Body of pancreas (tissue), 4 donors: ENCODE results near the gene C2CD4C. TPM values are rescaled to one million over a fixed set of nuclear protein-coding genes. Genes with fewer than 3 reads are reported as not detected.
"Not testable (repeated sequence)": the region's sequence is repeated elsewhere in the genome, so short reads cannot be mapped to it uniquely, and the experiment has no call there.

ENCODE experiments used
- ATAC-seq: fragments of 150-250 bp; one replicate; pipeline ENCODE4 v1.9.1; 2016
- DNase-seq, 4 donors: peaks; one replicate each; pipeline ENCODE4 v3.0.0-alpha.2; 2019
- H3K27ac ChIP-seq, 4 donors: fragments of 200-600 bp; sonication (generic); 1 replicate in 3 of 4; 2 replicates in 1 of 4; pipeline versions ENCODE4 v1.5.1 to v1.6.1; 2016 to 2019; ENCODE audit warnings: mild to moderate bottlenecking in 1 of 4, mixed read lengths in 1 of 4, moderate library complexity in 1 of 4
- H3K27me3 ChIP-seq, 2 donors: fragments of 200-600 bp; sonication (generic); one replicate each; pipeline ENCODE4 v1.6.0; 2016; ENCODE audit warnings: mild to moderate bottlenecking in 1 of 2
- H3K36me3 ChIP-seq, 2 donors: fragments of 200-600 bp; sonication (generic); replicated peaks in 1 of 2; 2 replicates each; pipeline ENCODE4 v1.5.1; 2016; ENCODE audit warnings: low read depth in 2 of 2; ENCODE audit not compliant: insufficient read depth in 1 of 2
- H3K4me1 ChIP-seq: fragments of 200-600 bp; sonication (generic); one replicate; pipeline ENCODE4 v1.6.0; 2016
- H3K4me3 ChIP-seq, 2 donors: fragments of 200-600 bp; sonication (generic); 1 replicate in 1 of 2; 2 replicates in 1 of 2; pipeline ENCODE4 v1.5.1; 2016 to 2019
- H3K9me3 ChIP-seq, 3 donors: fragments of 200-600 bp; sonication (generic); 1 replicate in 2 of 3; 2 replicates in 1 of 3; pipeline ENCODE4 v1.5.1; 2016
- CTCF ChIP-seq, 7 experiments: fragments of 450-650 bp in 4 of 7; fragments of 200-600 bp in 3 of 7; sonication (generic) in 3 of 7; IDR thresholded peaks; one replicate each; pipeline ENCODE4 v1.5.1; 2016 to 2019; ENCODE audit warnings: antibody characterized with exemption in 7 of 7
- POLR2A ChIP-seq, 3 donors: fragments of 450-650 bp; IDR thresholded peaks; one replicate each; pipeline ENCODE4 v1.6.1; 2016; ENCODE audit warnings: antibody characterized with exemption in 3 of 3, mild to moderate bottlenecking in 2 of 3
- WGBS, 2 donors: methylation state at CpG; one replicate each; pipeline ENCODE4 v1.1.5; 2017; 5-methylcytosine and 5-hydroxymethylcytosine counted together
- intact Hi-C: fragments of 100-400 bp; cut with DNase I; formaldehyde crosslinking; loops from one replicate; pipeline ENCODE4 v1.15.1; 2023
- total RNA-seq, 2 donors: library from RNA; depleted of rRNA; stranded (reverse); fragments of >200 nt; gene quantifications; one replicate each; pipeline ENCODE4 v1.1.0, GENCODE V29; 2016

Gene C2CD4C
- total RNA-seq, 2 donors from 2014 or later: 0.33 to 1.8 TPM

- H3K9me3 ChIP-seq: no peaks in the 10 kb centered on the region
- intact Hi-C loops: no loop called here
- ATAC-seq: no peak
- TF ChIP-seq CTCF (IDR thresholded peaks at IDR 0.05): peak in 1 of 7 experiments; percentile 9
- no peak for TF ChIP-seq POLR2A (IDR thresholded peaks at IDR 0.05)
- peak in 1 of 4 donors; percentile 9 for DNase-seq
- no peaks in the 10 kb centered on the region for H3K27me3 ChIP-seq
- 41% methylated on average over 14 to 19 of the region's 21 CpGs for WGBS, 2 donors
- H3K36me3 ChIP-seq: no peaks in the 10 kb centered on the region
- H3K4me3 ChIP-seq: no peak overlapping the region
- H3K4me1 ChIP-seq: no peaks in the 10 kb centered on the region
- no peak overlapping the region for H3K27ac ChIP-seq
Observed at GRCh38 chr19:389255-389934, 19.6 kb downstream of the C2CD4C start.

- DNase-seq (no peak), ATAC-seq (no peak)
- WGBS, 2 donors: 69 to 71% methylated on average over 15 to 17 of the region's 17 CpGs
- Histone ChIP-seq H3K4me1 (no peaks in the 10 kb centered on the region), H3K4me3 (no peak overlapping the region), H3K9me3 (no peaks in the 10 kb centered on the region), H3K27me3 (peaks cover 0 to 4% of the 10 kb centered on the region in 2 donors), H3K36me3 (no peaks in the 10 kb centered on the region), H3K27ac (no peak overlapping the region)
- TF ChIP-seq CTCF (IDR thresholded peaks at IDR 0.05) (no peak), POLR2A (IDR thresholded peaks at IDR 0.05) (no peak)
- intact Hi-C loops: no loop called here
Observed at GRCh38 chr19:388691-389090, 20.3 kb downstream of the C2CD4C start.

- peaks cover 0 to 6% of the 10 kb centered on the region in 2 donors for H3K27me3 ChIP-seq
- H3K4me3 ChIP-seq: no peak overlapping the region
- TF ChIP-seq POLR2A (IDR thresholded peaks at IDR 0.05): no peak
- H3K27ac ChIP-seq: no peak overlapping the region
- H3K9me3 ChIP-seq: no peaks in the 10 kb centered on the region
- 40 to 54% methylated on average over 8 to 11 of the region's 21 CpGs for WGBS, 2 donors
- H3K4me1 ChIP-seq: no peaks in the 10 kb centered on the region
- intact Hi-C loops: no loop called here
- no peak for ATAC-seq
- no peak for DNase-seq
- H3K36me3 ChIP-seq: no peaks in the 10 kb centered on the region
Observed at GRCh38 chr19:387777-388176, 21.2 kb downstream of the C2CD4C start.

- H3K27ac ChIP-seq, H3K36me3 ChIP-seq, ATAC-seq, H3K4me3 ChIP-seq, H3K4me1 ChIP-seq, H3K27me3 ChIP-seq, DNase-seq, H3K9me3 ChIP-seq, intact Hi-C loops: not testable (repeated sequence)
- WGBS, 2 donors: 19 to 22% methylated on average over 7 to 8 of the region's 22 CpGs
Observed at GRCh38 chr19:386632-387301, 22.2 kb downstream of the C2CD4C start.

- H3K36me3 ChIP-seq, H3K4me1 ChIP-seq, DNase-seq, H3K9me3 ChIP-seq, H3K4me3 ChIP-seq, H3K27ac ChIP-seq, ATAC-seq, intact Hi-C loops, H3K27me3 ChIP-seq: not testable (repeated sequence)
- 40 to 61% methylated on average over 8 of the region's 8 CpGs for WGBS, 2 donors
Observed at GRCh38 chr19:386189-386588, 22.8 kb downstream of the C2CD4C start.

GRCh38 chr19:384799-385169 is 24.2 kb downstream of the C2CD4C start:
- H3K27ac ChIP-seq: no peak overlapping the region
- DNase-seq (no peak), ATAC-seq (no peak)
- H3K4me3 ChIP-seq: no peak overlapping the region
- peaks cover 0 to 6% of the 10 kb centered on the region in 2 donors for H3K27me3 ChIP-seq
- H3K36me3 ChIP-seq: no peaks in the 10 kb centered on the region
- WGBS, 2 donors: 45 to 66% methylated on average over 8 to 9 of the region's 9 CpGs
- H3K9me3 ChIP-seq: no peaks in the 10 kb centered on the region
- no peaks in the 10 kb centered on the region for H3K4me1 ChIP-seq
- intact Hi-C loops: no loop called here
- TF ChIP-seq POLR2A (IDR thresholded peaks at IDR 0.05): no peak
- no peak for TF ChIP-seq CTCF (IDR thresholded peaks at IDR 0.05)
